ENCODE results near the gene SLC5A6.

Gene SLC5A6

GRCh38 chr2:27150639-27151230, 61.3 kb downstream of the SLC5A6 start:
- TF ChIP-seq SIN3A (IDR thresholded peaks at IDR 0.05; ENCODE audit: borderline replicate concordance, insufficient read depth, low read length) = no peak
- no peak for TF ChIP-seq FOXP2 (optimal IDR thresholded peaks at IDR 0.05; ENCODE audit: borderline replicate concordance, extremely low read depth, extremely low read length, insufficient read depth)
- TF ChIP-seq REST (IDR thresholded peaks at IDR 0.05; ENCODE audit: insufficient read depth in 1 of 2, low read depth in 2 of 2, low read length in 2 of 2) = no peak
- no peak for TF ChIP-seq TAF1 (IDR thresholded peaks at IDR 0.05; ENCODE audit: borderline replicate concordance, insufficient read depth, low read length)
- TF ChIP-seq POLR2AphosphoS5 (IDR thresholded peaks at IDR 0.05; ENCODE audit: low read depth, low read length) = no peak
